HL-60/S4 treated with phorbol 12-myristate 13-acetate at 8.2 ng/mL for 4 days and 3 days (cell line): ENCODE measurements around the gene HSPA4L.

ENCODE experiments used
- in situ Hi-C: fragments of 300-500 bp; cut with MboI; formaldehyde crosslinking; loops from 2 replicates; pipeline ENCODE4 v1.15.0; 2022; ENCODE audit warnings: low sequenced_read_pairs

HSPA4L gene

GRCh38 chr4:127783026-127783769 lies 1.1 kb downstream of the HSPA4L start:
- in situ Hi-C loops = no loop called here

- in situ Hi-C loops = no loop called here
Observed at GRCh38 chr4:127783955-127784770, 2.0 kb downstream of the HSPA4L start.

DNA sequence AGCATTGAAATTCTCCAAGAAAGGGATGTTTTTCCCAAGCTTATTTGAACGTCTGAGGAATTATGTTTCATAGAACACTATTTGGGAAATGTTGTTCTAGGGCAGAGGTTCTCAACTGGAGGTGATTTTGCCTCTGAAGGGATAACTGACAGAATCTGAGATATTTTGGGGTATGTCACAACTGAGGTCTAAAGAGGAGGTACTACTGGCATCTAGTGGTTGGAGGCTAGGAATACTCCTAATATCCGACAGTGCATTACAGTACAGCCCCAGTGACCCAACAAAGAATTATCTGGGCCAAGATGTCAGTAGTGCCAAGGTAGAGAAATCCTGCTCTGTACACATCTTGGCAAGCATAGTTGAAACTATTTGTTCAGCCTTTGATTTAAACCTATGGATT lies 6.4 kb downstream of the HSPA4L start:
- in situ Hi-C loops = no loop called here

- in situ Hi-C loops = no loop called here
Observed at GRCh38 chr4:127791391-127791790, 9.3 kb downstream of the HSPA4L start.

- in situ Hi-C loops = no loop called here
Observed at GRCh38 chr4:127793528-127793927, 11.4 kb downstream of the HSPA4L start.

- in situ Hi-C loops = no loop called here
Observed at GRCh38 chr4:127799711-127800110, 17.6 kb downstream of the HSPA4L start.

DNA sequence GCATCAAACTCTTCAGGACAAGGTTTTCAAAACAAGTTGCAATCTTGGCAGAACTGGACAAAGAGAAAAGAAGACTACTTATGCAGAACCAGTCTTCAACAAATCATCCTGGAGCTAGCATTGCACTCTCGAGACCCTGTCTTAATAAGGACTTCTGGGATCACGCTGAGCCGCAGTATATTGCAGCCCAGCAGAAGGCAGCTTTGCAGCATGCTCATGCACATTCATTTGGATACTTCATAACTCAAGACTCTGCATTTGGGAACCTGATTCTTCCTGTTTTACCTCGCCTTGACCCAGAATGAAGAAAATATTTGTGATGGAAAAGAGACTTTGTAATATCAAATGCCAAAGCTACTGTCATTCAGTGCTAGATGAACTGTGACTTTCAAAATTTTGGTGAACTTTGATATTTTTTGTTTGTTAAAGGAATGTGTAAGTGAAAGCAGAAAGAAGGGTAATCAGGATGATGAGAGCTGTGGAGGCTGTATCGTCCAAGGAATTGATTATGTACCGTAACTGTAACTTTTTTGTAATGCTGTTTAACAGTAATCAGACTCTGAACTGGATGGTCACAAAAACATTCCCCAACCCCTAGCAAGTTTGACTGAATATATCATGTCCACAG lies 27.2 kb downstream of the HSPA4L start:
- in situ Hi-C loops = no loop called here

- in situ Hi-C loops = no loop called here
Observed at GRCh38 chr4:127810551-127810950, 28.4 kb downstream of the HSPA4L start.

DNA sequence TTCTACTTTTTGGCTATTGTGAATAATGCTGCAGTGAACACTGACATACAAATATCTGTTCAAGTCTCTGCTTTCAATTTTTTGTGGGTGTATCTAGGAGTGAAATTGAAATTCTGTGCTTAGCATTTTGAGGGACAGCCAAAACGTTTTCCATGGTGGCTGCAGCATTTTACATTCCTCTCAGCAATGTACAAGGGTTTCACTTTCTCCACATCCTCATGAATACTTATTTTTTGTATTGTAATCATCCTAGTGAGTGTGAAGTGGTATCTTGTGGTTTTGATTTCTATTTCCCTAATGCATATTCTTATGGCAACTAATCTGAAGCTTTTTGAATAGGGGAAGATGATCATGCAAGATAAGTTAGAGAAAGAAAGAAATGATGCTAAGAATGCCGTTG lies 40.3 kb downstream of the HSPA4L start:
- in situ Hi-C loops = no loop called here

DNA sequence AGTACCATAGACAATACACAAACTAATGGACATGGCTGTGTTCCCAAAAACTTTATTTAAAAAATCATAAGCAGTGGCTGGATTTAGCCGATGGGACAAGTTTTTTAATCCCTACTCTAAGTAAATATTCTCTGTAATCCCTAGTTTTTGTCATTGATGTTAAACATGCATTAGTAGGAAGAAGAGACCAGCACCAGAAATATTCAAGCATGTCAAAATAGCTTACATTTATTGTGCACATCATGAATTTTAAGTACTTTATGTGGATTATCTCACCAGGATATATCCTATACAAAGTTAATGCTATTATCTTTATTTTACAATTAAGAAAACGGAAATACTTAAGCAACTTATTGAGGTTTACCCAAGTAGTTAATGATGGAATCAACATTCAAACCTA lies 46.0 kb downstream of the HSPA4L start:
- in situ Hi-C loops = no loop called here

- in situ Hi-C loops = no loop called here
Observed at GRCh38 chr4:127829014-127829413, 46.9 kb downstream of the HSPA4L start.

- in situ Hi-C loops = no loop called here
Observed at GRCh38 chr4:127832585-127832984, 50.5 kb downstream of the HSPA4L start.

DNA sequence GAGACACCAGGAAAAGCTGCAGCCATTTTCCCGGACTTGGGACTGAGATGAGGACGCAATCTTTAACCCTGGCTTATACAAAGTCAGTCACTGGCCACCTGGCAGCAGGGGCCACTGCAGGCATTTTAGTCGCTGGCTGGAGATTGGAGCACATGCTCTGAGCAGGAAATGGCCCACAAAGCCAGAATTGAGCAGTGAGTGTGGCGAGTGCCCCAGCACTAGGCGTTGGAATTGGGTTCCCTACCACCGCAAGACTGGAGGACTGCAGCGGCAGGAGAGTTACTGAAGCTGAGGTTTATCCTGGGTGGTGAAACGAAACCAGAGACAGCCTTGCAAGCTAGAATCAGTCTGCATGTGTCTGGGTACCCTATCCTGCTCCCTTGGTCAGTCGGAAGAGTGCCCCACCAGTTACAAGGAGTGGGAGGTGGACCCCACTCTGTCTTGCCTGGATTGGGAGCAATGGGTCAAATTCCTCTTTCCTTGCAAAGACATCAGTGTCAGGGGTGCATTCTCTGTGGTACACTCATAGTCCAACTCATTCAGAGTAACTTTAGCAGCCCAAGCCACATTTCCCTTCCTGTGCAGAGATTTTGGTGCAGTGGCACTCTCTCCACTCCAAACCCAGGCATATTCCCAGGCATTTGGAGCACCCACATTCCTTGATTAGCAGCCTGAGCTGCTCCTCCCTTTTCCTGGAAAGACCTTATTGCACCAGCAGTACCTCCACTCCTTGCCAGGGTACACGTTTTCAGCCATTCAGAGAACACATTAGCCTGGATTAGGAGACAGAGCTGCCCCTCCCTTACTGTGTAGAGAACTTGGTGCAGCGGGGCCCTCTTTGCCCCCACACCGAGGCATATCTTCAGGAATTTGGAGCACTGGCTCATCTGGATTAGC lies 61.8 kb downstream of the HSPA4L start:
- in situ Hi-C loops = no loop called here

DNA sequence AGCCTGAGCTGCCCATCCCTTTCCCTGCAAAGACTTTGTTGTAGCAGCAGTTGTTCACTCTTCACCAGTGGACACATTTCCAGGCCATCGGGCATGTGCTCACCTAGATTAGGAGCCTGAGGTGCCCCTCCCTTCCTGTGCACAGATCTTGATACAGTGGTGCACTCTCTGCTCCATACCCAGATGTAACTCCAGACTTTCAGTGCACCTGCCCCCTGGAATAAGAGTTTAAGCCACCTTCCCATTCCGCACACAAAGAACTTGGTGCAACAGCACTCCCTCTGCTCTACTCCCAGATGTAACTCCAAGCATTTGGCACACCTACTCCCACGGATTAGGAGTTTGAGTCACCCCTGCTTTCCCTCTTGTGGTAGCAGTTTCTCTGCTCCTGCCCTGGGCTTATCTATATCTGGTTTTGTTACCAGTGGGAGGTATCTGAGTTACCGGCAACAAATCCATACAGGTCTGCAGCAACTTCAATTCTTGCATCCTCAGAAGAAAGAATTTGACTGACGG lies 62.5 kb downstream of the HSPA4L start:
- in situ Hi-C loops = no loop called here

- in situ Hi-C loops = no loop called here
Observed at GRCh38 chr4:127846061-127846460, 63.9 kb downstream of the HSPA4L start.

DNA sequence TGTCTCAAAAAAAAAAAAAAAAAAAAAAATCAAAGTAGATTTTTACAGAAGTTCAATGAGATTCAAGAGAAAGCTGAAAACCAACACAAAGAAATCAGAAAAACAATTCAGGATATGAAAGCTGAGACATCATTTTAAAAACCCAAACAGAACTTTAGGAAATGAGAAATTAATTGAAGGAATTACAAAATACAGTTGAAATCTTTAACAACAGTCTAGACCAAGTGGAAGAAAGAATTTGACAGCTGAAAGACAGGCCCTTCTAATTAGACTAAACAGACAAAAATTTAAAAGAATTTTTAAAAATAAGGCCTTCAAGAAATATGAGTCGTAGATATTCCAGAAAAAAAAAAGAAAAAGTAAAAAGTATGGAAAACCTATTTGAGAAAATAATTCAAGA lies 64.6 kb downstream of the HSPA4L start:
- in situ Hi-C loops = no loop called here

GRCh38 chr4:127849505-127850234 lies 67.5 kb downstream of the HSPA4L start:
- in situ Hi-C loops = no loop called here

DNA sequence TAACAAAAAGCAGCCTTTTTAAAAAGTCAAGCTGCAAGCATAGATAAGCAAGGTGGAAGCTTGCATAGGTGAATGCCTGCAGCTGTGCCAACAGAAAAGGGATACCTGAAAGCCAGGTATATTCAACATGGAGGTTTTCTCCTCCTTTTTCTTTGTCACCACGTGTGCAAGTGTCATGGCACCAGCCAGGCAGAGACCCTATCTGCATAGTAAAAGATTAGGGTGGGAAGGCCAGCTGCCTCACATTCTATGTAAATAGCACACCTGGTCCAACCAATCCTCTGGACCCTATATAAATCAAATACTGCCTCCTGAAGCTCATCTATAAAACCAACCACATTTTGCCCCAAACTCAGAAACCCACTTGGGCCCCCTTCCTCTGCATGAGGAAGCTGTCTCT lies 70.5 kb downstream of the HSPA4L start:
- in situ Hi-C loops = no loop called here

DNA sequence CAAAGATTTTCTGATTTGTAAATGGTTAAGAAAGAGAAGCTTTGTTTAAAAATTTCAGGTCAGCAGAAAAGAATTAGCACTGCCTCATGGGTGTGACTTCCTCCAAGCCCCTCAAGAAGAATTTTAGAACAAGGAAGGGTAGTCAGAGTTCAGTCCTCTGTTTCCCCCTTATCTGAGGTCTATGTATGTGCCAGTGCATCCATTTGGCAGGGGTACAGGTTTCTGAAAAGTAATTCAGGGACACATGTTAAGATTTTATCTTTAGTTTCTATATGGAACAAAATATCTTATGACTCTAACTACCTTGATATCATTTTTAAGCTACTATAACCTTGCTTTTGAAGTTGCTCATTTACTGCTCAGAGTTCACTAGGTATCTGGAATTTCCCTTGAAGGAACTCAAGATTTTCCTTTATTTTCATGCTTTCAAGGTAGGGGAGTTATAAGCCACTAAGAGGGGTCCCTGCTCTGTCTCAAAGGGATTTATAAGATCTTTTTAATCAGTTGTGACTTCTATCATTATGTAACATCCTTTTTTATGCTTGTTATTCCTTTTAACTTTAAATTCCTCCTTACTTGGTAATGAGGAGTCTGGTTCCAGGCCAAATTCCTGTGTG lies 74.2 kb downstream of the HSPA4L start:
- in situ Hi-C loops = no loop called here
